DOHH2 (cell line): ENCODE data around the gene FAM111A.

Experiments
- H3F3A ChIP-seq: fragments of 200-600 bp; sonication (generic), shearing (Covaris generic); 2 replicates; pipeline ENCODE4 v1.6.0; 2016; ENCODE audit warnings: antibody characterized with exemption, mild to moderate bottlenecking; ENCODE audit not compliant: control insufficient read depth, insufficient read depth
- H3K27ac ChIP-seq: fragments of 200-600 bp; sonication (generic); 2 replicates; pipeline ENCODE4 v1.5.1; 2014; ENCODE audit warnings: low read depth, mild to moderate bottlenecking, low read length, moderate library complexity
- H3K27me3 ChIP-seq: fragments of 200-600 bp; sonication (generic); 2 replicates; pipeline ENCODE4 v1.6.1; 2014; ENCODE audit warnings: mild to moderate bottlenecking, low read length, mixed read lengths; ENCODE audit not compliant: control insufficient read depth
- H3K36me3 ChIP-seq: fragments of 200-600 bp; sonication (generic); 2 replicates; pipeline ENCODE4 v1.6.1; 2014; ENCODE audit warnings: mild to moderate bottlenecking, low read length, moderate library complexity, mixed read lengths; ENCODE audit not compliant: control insufficient read depth
- H3K4me1 ChIP-seq: fragments of 200-600 bp; sonication (generic); 2 replicates; pipeline ENCODE4 v1.6.1; 2014; ENCODE audit warnings: mild to moderate bottlenecking, low read length, mixed read lengths; ENCODE audit not compliant: control insufficient read depth
- H3K4me2 ChIP-seq: fragments of 200-600 bp; sonication (generic); 2 replicates; pipeline ENCODE4 v1.6.0; 2014; ENCODE audit warnings: mild to moderate bottlenecking, low read length, moderate library complexity
- H3K4me3 ChIP-seq: fragments of 200-600 bp; sonication (generic); 2 replicates; pipeline ENCODE4 v1.5.1; 2014; ENCODE audit warnings: mild to moderate bottlenecking, low read length, mixed read lengths
- H3K79me2 ChIP-seq: fragments of 200-600 bp; sonication (generic); 2 replicates; pipeline ENCODE4 v1.6.1; 2014; ENCODE audit warnings: mild to moderate bottlenecking, low read length, mixed read lengths; ENCODE audit not compliant: control insufficient read depth
- H3K9me2 ChIP-seq: fragments of 200-600 bp; sonication (generic); replicated peaks from 2 replicates; pipeline ENCODE4 v1.6.1; 2014; ENCODE audit warnings: mild to moderate bottlenecking, low read length, mixed read lengths; ENCODE audit not compliant: control insufficient read depth
- H3K9me3 ChIP-seq: fragments of 200-600 bp; sonication (generic); 2 replicates; pipeline ENCODE4 v1.6.1; 2014; ENCODE audit warnings: antibody characterized with exemption, low read length, mixed read lengths; ENCODE audit not compliant: control insufficient read depth, insufficient read depth
- H4K20me1 ChIP-seq: fragments of 200-600 bp; sonication (generic); 2 replicates; pipeline ENCODE4 v1.6.0; 2014; ENCODE audit warnings: low read depth, mild to moderate bottlenecking, antibody characterized with exemption, low read length, moderate library complexity; ENCODE audit not compliant: control insufficient read depth, insufficient read depth
- CTCF ChIP-seq: fragments of 200-600 bp; sonication (generic); IDR thresholded peaks from one replicate; pipeline ENCODE4 v1.5.1; 2014; ENCODE audit warnings: antibody characterized with exemption, mild to moderate bottlenecking, low read depth, low read length; ENCODE audit not compliant: poor library complexity, severe bottlenecking
- EZH2phosphoT487 ChIP-seq: fragments of 200-600 bp; sonication (generic); IDR thresholded peaks from 2 replicates; pipeline ENCODE4 v1.6.1; 2017; ENCODE audit warnings: borderline replicate concordance, mild to moderate bottlenecking, antibody characterized with exemption, low read length, moderate library complexity, mixed read lengths

Gene FAM111A

GRCh38 chr11:59191890-59192289 is 49.2 kb downstream of the FAM111A start:
- Histone ChIP-seq H3K9me2 (no peaks in the 10 kb centered on the region), H3K9me3 (no peaks in the 10 kb centered on the region), H3K36me3 (no peaks in the 10 kb centered on the region), H3F3A (no peaks in the 10 kb centered on the region), H3K4me1 (peaks cover 9% of the 10 kb centered on the region), H3K4me2 (no peak overlapping the region), H3K4me3 (no peak overlapping the region), H3K27me3 (no peaks in the 10 kb centered on the region), H3K79me2 (no peaks in the 10 kb centered on the region), H4K20me1 (no peaks in the 10 kb centered on the region), H3K27ac (no peak overlapping the region)
- TF ChIP-seq EZH2phosphoT487: no peak
- no peak for TF ChIP-seq CTCF

- no peaks in the 10 kb centered on the region for H3K79me2 ChIP-seq
- H3F3A ChIP-seq: no peaks in the 10 kb centered on the region
- H4K20me1 ChIP-seq: no peaks in the 10 kb centered on the region
- no peaks in the 10 kb centered on the region for H3K36me3 ChIP-seq
- H3K9me2 ChIP-seq: no peaks in the 10 kb centered on the region
- H3K4me1 ChIP-seq: peaks cover 9% of the 10 kb centered on the region
- H3K4me3 ChIP-seq: no peak overlapping the region
- H3K4me2 ChIP-seq: no peak overlapping the region
- no peaks in the 10 kb centered on the region for H3K27me3 ChIP-seq
- TF ChIP-seq EZH2phosphoT487 (no peak), CTCF (no peak)
- no peak overlapping the region for H3K27ac ChIP-seq
- no peaks in the 10 kb centered on the region for H3K9me3 ChIP-seq
Measured at GRCh38 chr11:59192446-59193020, 49.9 kb downstream of the FAM111A start.

- Histone ChIP-seq H3K4me3 (no peak overlapping the region), H3F3A (no peaks in the 10 kb centered on the region), H3K79me2 (no peaks in the 10 kb centered on the region), H3K36me3 (no peaks in the 10 kb centered on the region), H3K4me1 (peaks cover 9% of the 10 kb centered on the region), H3K9me2 (no peaks in the 10 kb centered on the region), H3K27ac (no peak overlapping the region), H3K9me3 (no peaks in the 10 kb centered on the region), H3K4me2 (no peak overlapping the region), H4K20me1 (no peaks in the 10 kb centered on the region), H3K27me3 (no peaks in the 10 kb centered on the region)
- TF ChIP-seq EZH2phosphoT487 (no peak), CTCF (no peak)
Measured at GRCh38 chr11:59193587-59194130, 51.0 kb downstream of the FAM111A start.
